CD4-positive, alpha-beta T cell treated with Interleukin-15 for 4 hours (primary cell): ENCODE results near the gene WWOX.

ENCODE experiments used
- DNase-seq: peaks from one replicate; pipeline ENCODE4 v3.0.0-alpha.2; 2020; ENCODE audit warnings: low spot score

The WWOX gene

DNA sequence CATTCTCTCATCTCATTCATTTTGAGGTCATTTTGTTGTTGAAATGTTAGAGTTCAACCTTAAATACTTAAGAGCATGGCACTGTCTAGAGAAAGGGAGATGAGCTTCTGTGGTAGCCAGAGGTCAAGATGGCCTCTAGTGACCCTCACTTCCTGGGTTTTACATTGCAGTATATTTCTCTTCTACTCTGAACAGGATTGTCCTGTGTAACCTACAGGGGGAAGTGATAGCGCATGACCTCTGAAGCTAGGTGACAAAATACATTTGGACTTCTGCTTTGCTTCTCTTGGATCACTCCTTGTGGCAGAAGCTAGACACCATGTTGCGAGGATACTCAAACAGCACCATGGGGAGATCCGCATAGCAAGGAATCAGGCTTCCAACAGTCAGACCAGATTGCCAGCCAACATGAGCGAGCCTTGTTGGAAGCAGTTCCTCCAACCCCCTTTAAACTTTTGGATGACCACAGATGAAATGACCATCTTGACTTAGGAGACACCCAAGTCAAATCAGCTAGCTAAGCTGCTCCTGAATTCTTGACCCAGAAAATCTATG is 752.7 kb downstream of the WWOX start:
- DNase-seq: no peak

DNA sequence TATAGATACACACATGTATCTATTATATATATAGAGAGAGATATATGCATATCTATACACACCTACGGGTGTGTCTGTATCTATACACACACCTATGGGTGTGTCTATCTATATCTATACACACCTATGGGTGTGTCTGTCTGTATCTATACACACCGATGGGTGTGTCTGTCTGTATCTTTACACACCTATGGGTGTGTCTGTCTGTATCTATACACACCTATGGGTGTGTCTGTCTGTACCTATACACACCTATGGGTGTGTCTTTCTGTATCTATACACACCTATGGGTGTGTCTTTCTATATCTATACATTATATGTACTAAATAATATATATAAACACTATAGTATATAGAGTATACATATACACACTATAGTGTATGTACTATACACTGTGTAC is 762.6 kb downstream of the WWOX start:
- no peak for DNase-seq

DNA sequence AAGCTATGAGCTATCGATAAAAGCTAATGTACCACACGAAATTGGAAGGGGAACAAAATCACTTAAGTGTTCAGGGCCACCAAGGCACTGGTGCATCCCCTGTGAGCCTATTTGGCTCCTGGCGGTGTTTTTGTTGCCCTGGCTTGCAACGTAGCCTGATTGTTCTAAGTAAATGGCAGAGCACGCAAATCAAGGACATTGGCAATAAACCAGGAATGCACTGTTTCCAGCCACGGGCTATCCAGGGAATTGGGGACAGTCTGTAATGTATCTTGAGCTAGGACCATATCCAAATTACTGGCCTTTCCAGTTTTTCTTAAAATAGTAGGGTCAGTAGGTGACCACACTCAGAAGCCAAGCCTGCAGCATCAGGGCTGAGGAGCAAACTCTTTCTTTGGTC is 767.1 kb downstream of the WWOX start:
- DNase-seq: no peak

DNA sequence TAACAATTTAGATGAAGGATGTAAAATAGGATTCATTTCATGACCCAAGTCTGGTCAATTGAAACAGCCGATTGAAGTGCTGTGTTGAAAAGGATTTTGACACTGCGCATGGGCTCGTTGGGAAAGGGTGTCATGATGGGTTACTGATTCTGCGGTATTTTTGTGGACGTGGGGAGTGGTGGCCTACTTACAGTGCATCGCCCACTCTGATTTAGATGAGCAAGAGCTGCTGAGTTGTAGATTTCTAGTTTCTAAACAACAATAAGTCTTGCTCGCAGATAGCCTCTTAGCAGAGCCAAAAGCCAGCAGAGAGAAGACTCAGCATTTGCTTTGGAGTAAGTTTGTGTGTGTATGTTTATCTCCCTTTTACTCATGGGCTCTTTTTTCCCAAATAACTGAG is 770.0 kb downstream of the WWOX start:
- no peak for DNase-seq

DNA sequence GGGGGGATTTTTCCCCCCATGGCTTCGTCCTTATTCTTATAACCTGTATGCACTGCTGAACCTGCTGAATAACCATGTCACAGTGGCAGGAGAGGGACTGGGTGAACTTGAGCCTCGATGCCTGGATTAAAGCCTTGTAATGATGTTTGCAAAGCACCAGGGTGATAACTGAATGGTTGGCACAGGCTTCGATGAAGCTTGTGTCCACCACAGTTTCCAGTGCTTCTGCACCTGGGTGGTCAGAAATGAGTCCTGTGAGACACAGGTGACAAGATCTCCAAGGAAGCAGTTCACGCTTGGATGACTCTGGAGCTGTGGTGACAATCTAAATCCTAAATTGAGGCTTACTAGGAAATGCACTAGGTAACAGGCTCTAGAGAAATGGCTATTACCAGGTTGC is 771.8 kb downstream of the WWOX start:
- no peak for DNase-seq

DNA sequence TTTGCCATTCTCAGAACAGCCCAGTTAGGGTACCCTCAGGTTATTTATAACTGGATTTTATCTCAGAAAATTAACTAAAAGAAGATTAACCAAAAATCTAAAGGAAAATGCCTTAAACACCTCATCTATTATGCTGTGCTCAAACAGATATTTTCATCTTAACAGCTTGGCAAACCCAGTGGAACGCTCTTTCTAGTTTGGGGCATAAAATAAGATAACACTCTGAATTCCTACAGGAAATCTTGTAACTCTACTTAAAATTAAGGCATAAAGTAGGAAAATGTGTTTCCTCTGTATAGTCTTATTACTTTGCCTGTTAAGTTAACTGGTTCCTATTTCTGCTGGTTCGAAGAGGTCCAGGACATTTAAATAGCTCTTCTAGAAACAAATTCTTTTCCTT is 777.2 kb downstream of the WWOX start:
- no peak for DNase-seq

DNA sequence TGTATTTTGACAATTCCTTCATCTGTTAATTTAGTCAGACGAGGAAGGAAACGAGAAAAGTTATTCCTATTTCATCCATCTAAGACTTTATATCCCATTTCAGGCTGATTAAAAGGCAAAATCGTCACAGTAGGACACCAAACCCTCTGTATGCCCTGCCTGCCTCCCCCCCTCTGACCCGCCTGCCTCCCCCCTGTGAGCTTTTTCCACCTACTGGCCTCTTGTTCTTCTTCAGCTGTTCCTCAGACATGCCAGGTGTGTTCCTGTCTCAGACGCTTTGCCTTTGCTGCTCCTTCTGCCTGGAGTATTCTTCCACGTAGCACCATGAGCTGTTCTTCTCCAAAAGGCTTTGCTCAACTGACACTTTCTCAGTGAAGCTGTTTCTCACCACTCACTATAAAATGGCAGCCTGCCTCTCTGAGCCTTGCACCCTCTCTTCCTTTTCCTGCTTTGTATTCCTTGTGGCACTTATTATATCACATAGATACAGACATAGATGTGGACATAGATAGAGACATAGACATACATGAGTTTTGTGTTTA is 777.7 kb downstream of the WWOX start:
- DNase-seq: no peak

DNA sequence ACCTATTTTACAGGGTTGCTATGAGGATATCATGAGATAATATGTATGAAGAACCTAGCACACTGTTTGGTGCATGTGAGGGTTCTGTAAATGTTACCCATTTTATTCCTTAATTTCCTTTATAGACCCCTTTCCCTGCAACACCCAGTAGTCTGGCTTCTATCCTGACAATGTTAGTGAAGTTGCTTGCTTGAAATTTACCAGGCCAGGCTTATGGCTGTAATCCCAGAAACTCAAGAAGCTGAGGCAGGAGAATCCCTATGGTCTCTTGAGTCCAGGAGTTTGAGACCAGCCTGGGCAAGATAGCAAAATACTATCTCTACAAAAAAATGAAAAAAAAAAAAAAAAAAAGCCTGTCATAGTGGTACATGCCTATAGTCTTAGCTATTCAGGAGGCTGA is 779.1 kb downstream of the WWOX start:
- DNase-seq: no peak

DNA sequence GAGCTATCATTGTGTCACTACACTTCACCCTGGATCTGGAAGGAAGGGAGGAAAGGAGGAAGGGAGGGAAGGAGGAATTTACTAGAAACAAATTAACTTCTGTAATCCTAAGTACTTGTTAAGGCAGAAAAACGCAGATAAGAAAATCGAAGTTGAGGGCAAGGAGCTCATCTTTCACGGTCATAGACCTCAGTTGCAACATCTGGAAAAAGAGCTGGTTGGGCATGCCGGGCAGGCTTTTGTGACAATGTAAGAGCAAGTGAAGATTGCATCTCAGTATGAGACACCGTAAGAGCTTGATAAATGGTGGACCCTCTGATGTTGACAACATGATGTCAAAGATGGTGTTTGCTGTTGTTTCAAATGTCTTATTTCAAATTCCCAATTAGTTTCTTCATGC is 779.6 kb downstream of the WWOX start:
- no peak for DNase-seq

DNA sequence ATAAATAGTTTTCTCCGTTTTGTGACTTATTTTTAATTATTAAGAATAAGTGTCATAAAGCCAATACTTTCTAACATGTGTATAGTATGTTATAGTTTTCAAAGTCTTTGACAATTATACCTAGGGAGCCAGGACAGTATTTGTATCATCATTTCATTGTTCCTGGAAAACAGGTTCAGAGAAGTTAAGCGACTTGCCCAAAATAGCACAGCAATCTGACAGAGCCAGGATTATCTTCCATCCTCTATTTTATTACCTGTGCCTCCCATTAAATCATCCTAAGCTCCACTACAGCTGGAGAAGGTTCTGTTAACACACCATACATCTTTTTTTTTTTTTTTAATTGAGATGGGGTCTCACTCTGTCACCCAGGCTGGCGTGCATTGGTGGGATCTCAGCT is 782.7 kb downstream of the WWOX start:
- no peak for DNase-seq

DNA sequence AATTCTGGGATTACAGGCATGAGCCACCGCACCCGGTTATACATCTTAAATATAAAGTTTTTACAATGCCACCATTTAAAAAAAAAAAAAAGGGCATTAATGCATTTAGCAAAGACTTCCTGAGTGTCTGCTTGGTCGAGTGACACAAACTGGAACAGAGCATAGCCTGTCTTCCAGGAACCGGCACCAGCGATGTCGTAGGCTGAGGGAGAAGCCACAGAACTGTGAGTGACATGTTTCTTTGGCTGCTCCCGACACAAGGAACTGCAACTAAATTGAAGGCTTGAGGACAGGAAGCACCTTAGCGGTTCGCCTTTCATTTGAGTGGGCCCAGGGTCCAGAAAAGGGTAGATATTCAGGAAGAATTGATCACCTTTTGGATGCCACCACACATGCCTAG is 783.3 kb downstream of the WWOX start:
- DNase-seq: no peak

DNA sequence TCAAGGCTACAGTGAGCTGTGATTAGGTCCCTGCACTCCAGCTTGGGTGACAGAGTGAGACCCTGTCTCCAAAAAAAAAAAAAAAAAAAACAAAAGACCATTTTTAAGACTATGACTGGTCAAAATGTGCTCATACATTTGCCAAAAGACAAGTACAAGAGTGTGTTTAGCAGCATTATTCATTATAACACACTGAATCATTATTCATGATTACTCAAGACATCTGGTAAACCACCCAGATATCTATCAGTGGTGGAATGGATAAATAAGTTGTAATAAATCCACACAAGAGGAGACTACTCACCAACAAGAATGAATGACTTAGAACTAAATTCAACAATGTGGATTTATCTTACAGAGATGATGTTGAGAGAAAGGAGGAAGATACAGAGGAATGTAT is 784.8 kb downstream of the WWOX start:
- DNase-seq: no peak

DNA sequence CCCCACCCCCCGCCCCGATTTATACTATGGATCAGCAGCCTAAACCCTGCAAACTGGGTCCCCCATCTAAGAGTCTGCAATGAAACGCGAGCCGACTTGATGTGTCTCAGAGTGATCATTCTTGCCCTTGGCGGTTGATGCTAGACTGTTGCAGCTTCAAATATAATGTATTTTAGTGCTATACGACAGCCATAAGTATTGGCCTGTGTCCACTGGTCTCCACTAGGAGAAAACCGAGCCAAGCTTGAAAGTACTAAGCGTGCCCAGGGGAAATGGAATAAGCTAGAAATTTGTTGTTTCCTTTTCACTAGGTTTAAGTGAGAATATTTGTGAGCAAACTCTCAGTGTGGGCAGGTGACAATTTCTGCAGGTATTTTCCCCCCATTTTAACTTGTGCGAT is 789.9 kb downstream of the WWOX start:
- DNase-seq: no peak

DNA sequence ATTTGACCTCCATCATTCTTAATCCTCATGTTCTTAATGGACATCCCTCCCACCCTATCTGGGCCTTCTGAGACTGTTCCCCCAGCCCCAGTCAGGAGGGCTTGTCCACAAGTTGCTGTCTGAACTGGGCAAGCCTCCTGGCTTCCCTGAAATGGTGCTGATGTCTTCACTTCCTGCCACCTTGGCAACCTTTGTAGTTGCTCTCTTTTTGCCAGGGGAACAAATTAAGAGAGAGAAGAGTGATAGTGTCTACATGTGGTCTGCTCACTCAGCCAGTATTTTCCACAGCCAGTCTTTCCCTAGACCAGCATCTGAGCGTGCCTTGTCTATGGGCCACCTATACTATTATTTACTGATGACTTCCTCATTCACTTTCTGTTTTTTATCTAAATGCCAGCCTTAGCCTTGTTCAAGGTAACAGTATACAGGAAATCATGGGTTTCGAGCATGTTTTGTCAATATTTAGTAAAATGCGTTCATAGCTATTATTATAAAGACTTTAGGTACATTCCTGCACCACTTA is 791.0 kb downstream of the WWOX start:
- peak; percentile 22 for DNase-seq

DNA sequence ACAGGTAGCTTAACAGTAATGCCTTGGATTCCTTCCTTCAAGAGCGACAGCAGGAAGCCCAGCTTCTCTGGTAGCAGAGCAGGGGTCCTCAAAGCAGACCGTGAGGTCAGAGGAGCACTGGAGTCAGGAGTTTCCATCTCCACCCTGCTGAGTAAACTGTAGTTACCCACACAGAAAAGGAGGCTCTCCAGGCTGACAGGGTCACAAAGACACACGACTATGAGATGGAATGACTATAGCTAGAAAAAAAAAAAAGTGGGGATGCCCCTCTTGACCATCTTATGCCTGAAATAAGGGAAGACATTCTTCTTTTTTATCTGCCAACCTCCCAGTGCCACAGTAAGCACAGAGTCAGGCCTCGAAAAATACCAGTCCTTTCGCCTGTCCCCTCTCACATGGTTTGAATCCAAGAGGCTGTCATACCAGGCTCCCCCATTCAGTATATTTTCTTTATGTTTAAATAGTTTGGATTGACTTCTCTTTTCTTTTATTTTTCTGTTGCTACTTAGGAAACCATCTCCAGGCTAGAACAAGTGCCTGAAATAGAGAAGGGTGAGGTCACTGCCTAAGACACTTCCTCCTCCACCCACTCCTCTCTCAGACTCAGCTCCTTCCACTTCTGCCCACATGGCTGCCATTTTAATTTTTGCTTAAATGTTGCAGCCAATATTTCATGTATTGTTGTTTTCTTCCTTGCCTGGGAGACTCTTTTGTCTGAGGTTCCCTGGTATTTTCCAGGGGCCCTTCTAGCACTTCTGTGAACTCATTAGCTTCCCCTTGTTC is 793.7 kb downstream of the WWOX start:
- DNase-seq: peak; percentile 38

DNA sequence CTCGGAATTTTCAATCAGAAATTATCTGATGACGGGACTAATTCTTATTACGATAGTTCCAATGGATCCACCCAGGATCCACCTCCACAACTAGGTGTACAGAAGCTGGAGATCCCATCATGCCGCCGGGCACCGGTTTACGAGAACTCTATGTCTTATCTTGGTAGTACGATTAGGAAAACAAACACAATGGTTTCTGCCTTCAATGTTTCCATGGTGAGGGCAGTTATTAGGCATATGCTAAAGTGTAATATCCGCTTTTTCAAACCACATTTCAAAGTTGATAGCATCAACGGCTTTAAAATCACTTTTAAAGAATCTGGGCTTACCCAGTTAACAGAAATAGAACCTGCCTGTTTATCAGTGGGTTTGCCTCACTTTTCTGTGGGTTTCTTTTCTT is 795.4 kb downstream of the WWOX start:
- DNase-seq: peak; percentile 64

DNA sequence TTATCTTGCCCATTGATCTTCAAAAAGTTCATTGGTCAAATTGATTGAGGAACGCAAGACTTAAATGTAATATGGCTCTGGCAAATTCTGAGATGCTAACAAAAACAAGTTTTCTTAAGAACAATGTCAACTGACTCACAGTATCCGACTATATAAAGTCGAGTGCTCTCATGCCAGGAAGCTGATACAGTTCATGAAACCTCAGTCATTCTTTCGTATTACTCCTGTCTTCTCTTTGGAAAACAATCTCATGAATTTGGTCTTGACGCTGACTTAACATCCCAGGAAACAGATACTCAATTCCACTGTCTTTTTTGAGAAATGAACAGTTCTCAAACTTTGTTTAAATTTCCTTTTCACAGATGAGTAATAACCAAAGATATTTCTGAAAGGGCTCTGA is 796.2 kb downstream of the WWOX start:
- peak; percentile 41 for DNase-seq

DNA sequence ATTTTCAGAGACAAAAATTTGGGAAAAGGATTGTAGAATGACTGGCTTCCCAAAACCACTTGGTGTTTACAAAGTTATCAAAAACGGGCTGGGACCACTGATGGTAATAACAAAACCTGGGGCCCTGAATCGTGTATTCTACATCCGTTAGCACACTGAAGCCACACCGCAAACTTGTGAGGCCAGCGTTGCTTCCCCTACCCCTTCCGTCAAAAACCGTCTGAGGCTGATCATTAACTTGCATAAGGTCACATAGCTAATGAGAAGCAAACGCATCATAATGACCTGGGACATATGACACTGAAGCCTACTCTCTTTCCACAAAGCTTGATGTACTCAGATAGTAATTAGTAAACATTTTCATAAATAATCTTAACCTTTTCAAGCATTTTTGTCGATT is 796.8 kb downstream of the WWOX start:
- DNase-seq: peak; percentile 41

DNA sequence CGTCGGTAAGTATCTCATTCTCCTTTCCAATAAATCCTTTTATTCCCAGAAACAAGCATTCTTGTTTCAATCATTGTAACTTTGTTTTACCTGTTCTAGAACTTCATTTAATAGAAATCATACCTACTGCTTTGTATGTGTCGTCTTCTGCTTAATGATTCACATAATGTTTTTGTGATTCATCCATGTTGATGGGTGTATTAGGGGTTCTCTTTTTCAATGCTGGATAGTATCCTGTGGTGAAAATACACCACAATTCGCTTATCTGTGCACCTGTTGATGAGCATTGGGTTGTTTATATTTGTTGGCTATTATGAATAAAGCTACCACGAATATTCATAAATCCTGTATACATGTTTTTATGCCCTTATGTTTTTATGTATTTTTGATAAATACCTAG is 797.8 kb downstream of the WWOX start:
- peak; percentile 25 for DNase-seq

DNA sequence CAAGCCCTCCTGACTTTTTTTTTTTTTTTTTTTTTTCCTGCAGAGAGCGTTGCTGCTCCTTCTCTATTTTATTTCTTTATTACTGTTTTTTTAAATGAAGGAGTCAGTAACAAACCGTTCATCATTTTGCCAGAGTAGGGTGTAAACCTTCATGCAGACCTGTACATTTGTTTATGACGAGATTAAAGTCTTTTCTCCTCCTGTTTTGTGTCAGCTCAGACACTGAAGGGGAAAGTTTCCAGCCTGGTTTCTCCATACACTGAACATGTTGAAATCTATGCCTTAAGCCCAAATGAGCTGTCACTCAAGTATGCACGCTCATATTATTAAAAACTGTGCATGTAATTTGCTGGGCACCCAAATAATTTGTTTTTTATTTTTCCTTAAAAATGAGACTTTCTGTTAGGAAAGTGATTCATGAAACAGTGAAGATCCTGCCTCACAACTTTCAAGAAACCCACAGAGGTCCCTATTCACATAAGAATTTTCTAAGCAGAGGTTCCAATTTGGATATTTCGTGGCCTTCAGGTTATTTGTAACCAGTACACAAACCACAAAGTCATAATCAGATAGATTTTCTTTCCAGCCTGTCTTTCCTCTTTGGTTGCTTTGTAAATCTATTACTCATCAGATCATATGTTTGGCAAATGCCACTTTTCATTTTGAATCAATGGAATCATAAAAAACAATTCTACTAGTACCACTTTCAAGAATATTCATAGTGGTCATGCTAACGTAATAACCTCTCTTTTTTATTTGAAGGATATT is 800.8 kb downstream of the WWOX start:
- DNase-seq: peak; percentile 16

DNA sequence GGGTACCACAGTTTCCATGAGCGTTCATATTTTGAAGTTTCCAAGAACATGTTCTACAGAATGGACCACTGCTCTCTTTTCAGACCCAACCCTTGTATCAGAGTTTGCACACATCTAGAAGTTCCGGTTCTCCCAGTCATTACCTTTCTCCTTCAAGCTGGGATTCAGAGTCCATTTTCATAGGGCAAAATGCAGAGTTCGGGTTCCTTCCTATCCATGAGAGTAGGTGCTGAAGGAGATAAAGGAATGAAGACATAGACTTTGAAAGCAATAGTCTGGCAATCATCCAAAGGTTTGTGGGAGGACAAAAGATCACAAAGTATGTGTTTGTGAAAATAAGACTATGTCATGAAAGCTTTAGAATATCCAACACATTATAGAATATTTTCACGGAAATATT is 801.5 kb downstream of the WWOX start:
- DNase-seq: no peak

DNA sequence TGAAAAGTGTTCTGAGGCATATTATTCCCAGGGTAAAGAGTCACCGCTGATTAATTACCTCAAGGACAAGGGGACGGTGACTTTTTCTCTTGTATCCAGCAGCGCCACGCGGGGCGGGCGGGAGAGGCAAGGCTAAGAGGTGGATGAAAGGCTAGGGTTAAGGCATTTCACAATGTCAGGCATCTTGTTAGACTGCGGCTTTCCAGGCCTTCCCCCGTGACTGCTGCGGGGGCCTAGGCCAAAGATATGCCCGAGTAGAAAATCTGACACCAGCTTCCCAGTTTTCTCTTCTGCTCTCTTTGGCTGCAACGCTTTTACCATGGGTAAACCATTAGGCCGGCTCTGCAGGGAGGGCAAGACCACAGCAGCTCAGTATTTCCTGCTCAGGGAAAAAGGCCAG is 802.9 kb downstream of the WWOX start:
- no peak for DNase-seq

DNA sequence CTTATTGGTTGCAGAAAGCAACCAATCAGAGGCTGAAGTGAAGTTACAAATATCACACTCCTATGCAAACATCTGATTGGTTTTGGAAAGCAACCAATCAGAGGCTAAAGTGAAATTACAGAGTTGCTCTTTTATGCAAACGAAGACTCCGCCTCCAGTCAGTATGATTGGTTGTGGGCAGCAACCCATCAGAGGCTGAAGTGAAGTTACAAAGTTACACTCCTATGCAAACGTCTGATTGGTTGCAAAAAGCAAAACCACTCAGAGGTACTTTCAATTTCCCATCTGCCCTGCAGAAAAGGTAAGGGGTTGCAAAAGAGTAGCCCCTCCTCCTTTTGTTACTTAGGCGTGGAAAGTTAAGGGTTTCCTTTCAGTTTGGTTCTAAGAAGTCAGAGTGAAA is 803.8 kb downstream of the WWOX start:
- no peak for DNase-seq
